Caco-2 (cell line): ENCODE data around the gene C2orf42. TPM values are rescaled to one million over a fixed set of nuclear protein-coding genes. Genes with fewer than 3 reads are reported as not detected.
"Not testable (repeated sequence)": the region's sequence is repeated elsewhere in the genome, so short reads cannot be mapped to it uniquely, and the experiment has no call there.

Experiments
- BruUV-seq: library from RNA; stranded (reverse); fragments of 400-500 nt; replicated peaks from 2 replicates; lab custom pipeline; 2021; lab: Mats Ljungman, UMichigan
- CTCF ChIA-PET: fragments of 300-600 bp; sonication (Branson Sonifier 250); formaldehyde crosslinking; loops from one replicate; lab custom pipeline; 2022; ENCODE audit warnings: antibody characterized with exemption; lab: Charles Lee
- POLR2A ChIA-PET: fragments of 300-600 bp; sonication (Branson Sonifier 250); formaldehyde crosslinking; loops from one replicate; lab custom pipeline; 2022; ENCODE audit warnings: antibody characterized with exemption; lab: Charles Lee
- DNase-seq, 2 experiments: peaks; one replicate each; pipeline versions ENCODE4 v3.0.0 to v3.0.0-alpha.2; 2020 to 2022
- H3K27me3 ChIP-seq: replicated peaks from 2 replicates; pipeline ENCODE4 v1.6.0; 2011; ENCODE audit warnings: low read length; ENCODE audit not compliant: control insufficient read depth, insufficient read depth
- H3K36me3 ChIP-seq: 2 replicates; pipeline ENCODE4 v1.5.1; 2011; ENCODE audit warnings: low read length; ENCODE audit not compliant: control insufficient read depth, insufficient read depth
- H3K4me1 ChIP-seq: fragments of 250-450 bp; sonication (Bioruptor Pico); 2 replicates; pipeline ENCODE4 v1.5.1; 2020; ENCODE audit warnings: mild to moderate bottlenecking
- H3K4me3 ChIP-seq: 2 replicates; pipeline ENCODE4 v1.5.1; 2011; ENCODE audit warnings: low read depth, mild to moderate bottlenecking, control low read depth, low read length
- H3K9me3 ChIP-seq: fragments of 250-450 bp; sonication (Bioruptor Pico); 2 replicates; pipeline ENCODE4 v1.5.1; 2020; ENCODE audit warnings: mild to moderate bottlenecking, moderate library complexity
- H3K27ac Mint-ChIP-seq: one replicate; pipeline ENCODE4 v1.8.0; 2022; ENCODE audit warnings: mixed read lengths; ENCODE audit not compliant: unreplicated experiment
- H3K27me3 Mint-ChIP-seq: one replicate; pipeline ENCODE4 v1.8.0; 2022; ENCODE audit warnings: mixed read lengths; ENCODE audit not compliant: insufficient read depth, unreplicated experiment
- H3K36me3 Mint-ChIP-seq: one replicate; pipeline ENCODE4 v1.8.0; 2022; ENCODE audit warnings: mild to moderate bottlenecking, mixed read lengths; ENCODE audit not compliant: insufficient read depth, unreplicated experiment
- H3K4me1 Mint-ChIP-seq: one replicate; pipeline ENCODE4 v1.8.0; 2022; ENCODE audit warnings: low read depth, mixed read lengths; ENCODE audit not compliant: unreplicated experiment
- H3K4me3 Mint-ChIP-seq: one replicate; pipeline ENCODE4 v1.8.0; 2022; ENCODE audit warnings: mild to moderate bottlenecking, moderate library complexity, mixed read lengths; ENCODE audit not compliant: unreplicated experiment
- H3K9me3 Mint-ChIP-seq: one replicate; pipeline ENCODE4 v1.8.0; 2022; ENCODE audit warnings: mixed read lengths; ENCODE audit not compliant: unreplicated experiment
- CTCF ChIP-seq, 2 experiments: fragments of 200-600 bp in 1 of 2; IDR thresholded peaks; 1 replicate in 1 of 2; 2 replicates in 1 of 2; pipeline versions ENCODE4 v1.5.1 to v1.8.0; 2011 to 2022; ENCODE audit warnings: antibody characterized with exemption in 1 of 2, control low read depth in 1 of 2, inconsistent platforms in 1 of 2, low read depth in 1 of 2, low read length in 1 of 2, mild to moderate bottlenecking in 1 of 2, moderate library complexity in 1 of 2; ENCODE audit not compliant: insufficient read depth in 1 of 2, severe bottlenecking in 1 of 2, unreplicated experiment in 1 of 2
- intact Hi-C: fragments of 100-400 bp; cut with micrococcal nuclease; formaldehyde crosslinking; loops from one replicate; pipeline ENCODE4 v1.10.0; 2022; ENCODE audit not compliant: unreplicated experiment
- total RNA-seq: library from RNA; stranded (reverse); gene quantifications from 2 replicates; pipeline ENCODE4 v1.2.3, GENCODE V29; 2022

Gene C2orf42
- total RNA-seq, 1 experiment from 2014 or later: 14.8 TPM

GRCh38 chr2:70111752-70112591 is 78.8 kb downstream of the C2orf42 start:
- TF ChIP-seq CTCF (IDR thresholded peaks at IDR 0.05; ENCODE audit: insufficient read depth in 1 of 2, low read depth in 1 of 2, low read length in 1 of 2, severe bottlenecking in 1 of 2, unreplicated experiment in 1 of 2): no peak
- BruUV-seq: no TSS peak
- Mint-ChIP-seq H3K27ac (peak overlapping the region; percentile 97), H3K36me3 (peaks cover 26% of the 10 kb centered on the region), H3K4me3 (peak overlapping the region; percentile 57), H3K4me1 (peaks cover 41% of the 10 kb centered on the region), H3K9me3 (no peaks in the 10 kb centered on the region), H3K27me3 (no peaks in the 10 kb centered on the region)
- no peaks in the 10 kb centered on the region for H3K27me3 ChIP-seq
- H3K9me3 ChIP-seq: no peaks in the 10 kb centered on the region
- H3K36me3 ChIP-seq: no peaks in the 10 kb centered on the region
- DNase-seq: peak; percentile 62 to 83
- intact Hi-C loops: no loop called here
- H3K4me3 ChIP-seq: no peak overlapping the region
- ChIA-PET POLR2A (interaction anchor here (1.3 kb wide), 1 partner anchor 12 kb away, joined by 6 read pairs; no protein-coding TSS in a partner anchor), CTCF (no interaction called here)
- peaks cover 62% of the 10 kb centered on the region for H3K4me1 ChIP-seq

GRCh38 chr2:70110397-70110796 is 80.4 kb downstream of the C2orf42 start:
- H3K27ac Mint-ChIP-seq: peak overlapping the region; percentile 98
- H3K36me3 ChIP-seq, BruUV-seq, H3K27me3 ChIP-seq, H3K4me3 ChIP-seq, H3K9me3 ChIP-seq, H3K4me3 Mint-ChIP-seq, H3K9me3 Mint-ChIP-seq, H3K27me3 Mint-ChIP-seq, intact Hi-C loops, DNase-seq: not testable (repeated sequence)
- ChIA-PET CTCF (interaction anchor here (0.6 kb wide), 1 partner anchor 196 kb away, joined by 5 read pairs; the partner anchor contains the start of gene MXD1), POLR2A (interaction anchor here (0.8 to 1.3 kb wide), 2 partner anchors 14 to 196 kb away, joined by 3 read pairs; partner anchors contain the start of gene MXD1)
- peaks cover 63% of the 10 kb centered on the region for H3K4me1 ChIP-seq
- H3K36me3 Mint-ChIP-seq: peaks cover 28% of the 10 kb centered on the region
- H3K4me1 Mint-ChIP-seq: peaks cover 44% of the 10 kb centered on the region

GRCh38 chr2:70106138-70106537 is 84.7 kb downstream of the C2orf42 start:
- H3K4me3 ChIP-seq, intact Hi-C loops, H3K27me3 ChIP-seq, H3K36me3 ChIP-seq, H3K27ac Mint-ChIP-seq, BruUV-seq, H3K27me3 Mint-ChIP-seq, H3K4me3 Mint-ChIP-seq, H3K9me3 ChIP-seq, DNase-seq, CTCF ChIA-PET, H3K9me3 Mint-ChIP-seq: not testable (repeated sequence)
- H3K4me1 ChIP-seq: peaks cover 44% of the 10 kb centered on the region
- Mint-ChIP-seq H3K4me1 (peaks cover 28% of the 10 kb centered on the region), H3K36me3 (peaks cover 16% of the 10 kb centered on the region)
- POLR2A ChIA-PET: interaction anchor here (0.9 kb wide), 1 partner anchor 18 kb away, joined by 4 read pairs; no protein-coding TSS in a partner anchor
